ENCODE measurements around the gene CNNM3. TPM values are rescaled to one million over a fixed set of nuclear protein-coding genes. Genes with fewer than 3 reads are reported as not detected.
A peak's percentile ranks its signal among the peaks of the same experiment; 100 is the strongest.
"Not testable (repeated sequence)": the region's sequence is repeated elsewhere in the genome, so short reads cannot be mapped to it uniquely, and the experiment has no call there.

Gene CNNM3
- total RNA-seq, 1 experiment from 2014 or later: 5.1 TPM

GRCh38 chr2:96839293-96839874 lies 23.3 kb downstream of the CNNM3 start:
- no peak for DNase-seq (ENCODE audit: low read depth)

- DNase-seq (ENCODE audit: low read depth): no peak
Observed at GRCh38 chr2:96839875-96840850, 24.1 kb downstream of the CNNM3 start.

GRCh38 chr2:96841701-96842495 lies 25.8 kb downstream of the CNNM3 start:
- DNase-seq (ENCODE audit: low read depth): no peak

- no peak for DNase-seq (ENCODE audit: low read depth)
Observed at GRCh38 chr2:96842600-96842999, 26.5 kb downstream of the CNNM3 start.

GRCh38 chr2:96843538-96844268 lies 27.6 kb downstream of the CNNM3 start, which contains the start of gene ANKRD23:
Gene ANKRD23 (minus strand): TSS chr2:96844021. CDS start chr2:96843992, 29 bp downstream.
- DNase-seq (ENCODE audit: low read depth): no peak

- DNase-seq (ENCODE audit: low read depth): no peak
Observed at GRCh38 chr2:96844405-96844808, 28.3 kb downstream of the CNNM3 start.

GRCh38 chr2:96846825-96847224 lies 30.8 kb downstream of the CNNM3 start:
- DNase-seq (ENCODE audit: low read depth): no peak

- DNase-seq (ENCODE audit: low read depth): no peak
Observed at GRCh38 chr2:96847586-96847985, 31.5 kb downstream of the CNNM3 start.

- DNase-seq (ENCODE audit: low read depth): no peak
Observed at GRCh38 chr2:96848264-96848663, 32.2 kb downstream of the CNNM3 start.

GRCh38 chr2:96852667-96853066 lies 36.6 kb downstream of the CNNM3 start:
- DNase-seq (ENCODE audit: low read depth): no peak

GRCh38 chr2:96853321-96853720 lies 37.3 kb downstream of the CNNM3 start:
- no peak for DNase-seq (ENCODE audit: low read depth)

- peak; percentile 44 for DNase-seq (ENCODE audit: low read depth)
Observed at GRCh38 chr2:96856776-96857666, 41.0 kb downstream of the CNNM3 start.

GRCh38 chr2:96857667-96858372 lies 41.8 kb downstream of the CNNM3 start, which contains the start of gene ANKRD39:
Gene ANKRD39 (minus strand): TSS chr2:96858016. CDS start chr2:96857987, 29 bp downstream.
- DNase-seq (ENCODE audit: low read depth): peak; percentile 99

- DNase-seq (ENCODE audit: low read depth): peak; percentile 37
Observed at GRCh38 chr2:96859099-96859649, 43.1 kb downstream of the CNNM3 start.

GRCh38 chr2:96859681-96860064 lies 43.6 kb downstream of the CNNM3 start:
- DNase-seq (ENCODE audit: low read depth): no peak

- DNase-seq (ENCODE audit: low read depth): no peak
Observed at GRCh38 chr2:96860065-96861029, 44.3 kb downstream of the CNNM3 start.

GRCh38 chr2:96861074-96861473 lies 45.0 kb downstream of the CNNM3 start:
- no peak for DNase-seq (ENCODE audit: low read depth)

GRCh38 chr2:96863056-96863455 lies 47.0 kb downstream of the CNNM3 start:
- DNase-seq (ENCODE audit: low read depth): not testable (repeated sequence)
